ENCODE measurements around the gene CNTN2. TPM values are rescaled to one million over a fixed set of nuclear protein-coding genes. Genes with fewer than 3 reads are reported as not detected.

Gene CNTN2
- total RNA-seq, 1 donor from 2014 or later, result not detected

GRCh38 chr1:205071028-205071409, 28.0 kb downstream of the CNTN2 start:
- DNase-seq (ENCODE audit: low spot score), result peak; percentile 36
- H3K27ac Mint-ChIP-seq (ENCODE audit: unreplicated experiment), result no peak overlapping the region

GRCh38 chr1:205071801-205072200, 28.8 kb downstream of the CNTN2 start:
- Mint-ChIP-seq H3K4me3 (ENCODE audit: unreplicated experiment) (no peak overlapping the region), H3K9me3 (ENCODE audit: low read depth) (no peaks in the 10 kb centered on the region), H3K36me3 (ENCODE audit: low read depth) (no peaks in the 10 kb centered on the region), H3K27ac (ENCODE audit: unreplicated experiment) (no peak overlapping the region), H3K27me3 (ENCODE audit: low read depth) (no peaks in the 10 kb centered on the region), H3K4me1 (ENCODE audit: low read depth) (peaks cover 8% of the 10 kb centered on the region)
- TF ChIP-seq CTCF (IDR thresholded peaks at IDR 0.05), result no peak
- DNase-seq (ENCODE audit: low spot score), result no peak

More at GRCh38 chr1:205071028-205071409, 28.0 kb downstream of the CNTN2 start:
- Mint-ChIP-seq H3K4me1 (ENCODE audit: low read depth) (peaks cover 8% of the 10 kb centered on the region), H3K4me3 (ENCODE audit: unreplicated experiment) (no peak overlapping the region), H3K9me3 (ENCODE audit: low read depth) (no peaks in the 10 kb centered on the region), H3K36me3 (ENCODE audit: low read depth) (no peaks in the 10 kb centered on the region), H3K27me3 (ENCODE audit: low read depth) (no peaks in the 10 kb centered on the region)
- no peak for TF ChIP-seq CTCF (IDR thresholded peaks at IDR 0.05)

GRCh38 chr1:205072286-205072685, 29.3 kb downstream of the CNTN2 start:
- Mint-ChIP-seq H3K4me3 (ENCODE audit: unreplicated experiment) (no peak overlapping the region), H3K36me3 (ENCODE audit: low read depth) (no peaks in the 10 kb centered on the region), H3K27ac (ENCODE audit: unreplicated experiment) (no peak overlapping the region), H3K27me3 (ENCODE audit: low read depth) (no peaks in the 10 kb centered on the region), H3K4me1 (ENCODE audit: low read depth) (peaks cover 8% of the 10 kb centered on the region), H3K9me3 (ENCODE audit: low read depth) (no peaks in the 10 kb centered on the region)
- DNase-seq (ENCODE audit: low spot score), result no peak
- no peak for TF ChIP-seq CTCF (IDR thresholded peaks at IDR 0.05)

- TF ChIP-seq CTCF (IDR thresholded peaks at IDR 0.05), result no peak
- no peak for DNase-seq (ENCODE audit: low spot score)
- H3K27me3 Mint-ChIP-seq (ENCODE audit: low read depth), result no peaks in the 10 kb centered on the region
- no peak overlapping the region for H3K27ac Mint-ChIP-seq (ENCODE audit: unreplicated experiment)
- H3K4me1 Mint-ChIP-seq (ENCODE audit: low read depth), result peaks cover 8% of the 10 kb centered on the region
- H3K9me3 Mint-ChIP-seq (ENCODE audit: low read depth), result no peaks in the 10 kb centered on the region
- no peaks in the 10 kb centered on the region for H3K36me3 Mint-ChIP-seq (ENCODE audit: low read depth)
- no peak overlapping the region for H3K4me3 Mint-ChIP-seq (ENCODE audit: unreplicated experiment)
These were observed 29.9 kb downstream of the CNTN2 start for GRCh38 chr1:205072881-205073280.

- H3K36me3 Mint-ChIP-seq (ENCODE audit: low read depth), result no peaks in the 10 kb centered on the region
- H3K9me3 Mint-ChIP-seq (ENCODE audit: low read depth), result no peaks in the 10 kb centered on the region
- peaks cover 6% of the 10 kb centered on the region for H3K4me1 Mint-ChIP-seq (ENCODE audit: low read depth)
- TF ChIP-seq CTCF (IDR thresholded peaks at IDR 0.05), result no peak
- H3K27ac Mint-ChIP-seq (ENCODE audit: unreplicated experiment), result no peak overlapping the region
- H3K4me3 Mint-ChIP-seq (ENCODE audit: unreplicated experiment), result no peak overlapping the region
- no peaks in the 10 kb centered on the region for H3K27me3 Mint-ChIP-seq (ENCODE audit: low read depth)
- no peak for DNase-seq (ENCODE audit: low spot score)
These were observed 30.5 kb downstream of the CNTN2 start for GRCh38 chr1:205073511-205073910.

All from chondrocyte (in vitro differentiated cells).